T-helper 1 cell treated with Interleukin-12 subunit alpha and Interleukin-12 subunit beta and Interleukin-4 antibody, amounts not matched to agents 30 μg/mL and 1 μg/mL, for 36 hours (primary cell): ENCODE measurements around the gene ICAM1.
A peak's percentile ranks its signal among the peaks of the same experiment; 100 is the strongest.

Experiments
- H3K27ac Mint-ChIP-seq: one replicate; pipeline ENCODE4 v1.8.0; 2021; ENCODE audit warnings: mild to moderate bottlenecking, mixed read lengths
- H3K27me3 Mint-ChIP-seq: one replicate; pipeline ENCODE4 v1.8.0; 2021; ENCODE audit warnings: low read depth, mixed read lengths
- H3K36me3 Mint-ChIP-seq: one replicate; pipeline ENCODE4 v1.8.0; 2021; ENCODE audit warnings: low read depth, mixed read lengths
- H3K4me1 Mint-ChIP-seq: one replicate; pipeline ENCODE4 v1.8.0; 2021; ENCODE audit warnings: low read depth, mixed read lengths
- H3K4me3 Mint-ChIP-seq: one replicate; pipeline ENCODE4 v1.8.0; 2021; ENCODE audit warnings: mild to moderate bottlenecking, moderate library complexity, mixed read lengths
- H3K9me3 Mint-ChIP-seq: one replicate; pipeline ENCODE4 v1.8.0; 2021; ENCODE audit warnings: mixed read lengths

ICAM1 gene

DNA sequence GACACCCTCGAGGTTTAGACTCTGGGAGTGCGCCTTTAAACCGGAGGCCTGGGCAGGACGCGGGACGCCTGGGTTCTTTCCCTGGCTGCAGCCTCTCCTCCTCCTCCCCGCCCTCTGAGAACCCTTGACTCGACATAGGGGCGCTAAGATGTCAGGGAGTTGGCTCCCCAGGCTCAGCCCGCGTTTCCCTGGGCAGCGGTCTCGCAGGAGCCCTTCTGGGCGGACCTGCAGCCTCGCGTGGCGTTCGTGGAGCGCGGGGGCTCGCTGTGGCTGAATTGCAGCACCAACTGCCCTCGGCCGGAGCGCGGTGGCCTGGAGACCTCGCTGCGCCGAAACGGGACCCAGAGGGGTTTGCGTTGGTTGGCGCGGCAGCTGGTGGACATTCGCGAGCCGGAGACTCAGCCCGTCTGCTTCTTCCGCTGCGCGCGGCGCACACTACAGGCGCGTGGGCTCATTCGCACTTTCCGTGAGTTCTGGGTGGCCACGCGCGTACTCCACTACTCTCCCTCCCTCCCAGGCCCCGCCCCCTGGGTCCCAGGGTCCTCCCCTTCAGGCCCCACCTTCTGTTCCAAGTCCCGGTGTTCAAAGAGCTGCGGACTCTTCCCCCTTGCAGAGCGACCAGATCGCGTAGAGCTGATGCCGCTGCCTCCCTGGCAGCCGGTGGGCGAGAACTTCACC lies 20.1 kb downstream of the ICAM1 start:
- peak overlapping the region; percentile 81 for H3K4me3 Mint-ChIP-seq
- H3K27me3 Mint-ChIP-seq = peaks cover 80% of the 10 kb centered on the region
- H3K36me3 Mint-ChIP-seq = peaks cover 6% of the 10 kb centered on the region
- no peaks in the 10 kb centered on the region for H3K9me3 Mint-ChIP-seq
- peaks cover 48% of the 10 kb centered on the region for H3K4me1 Mint-ChIP-seq
- H3K27ac Mint-ChIP-seq = peak overlapping the region; percentile 84

DNA sequence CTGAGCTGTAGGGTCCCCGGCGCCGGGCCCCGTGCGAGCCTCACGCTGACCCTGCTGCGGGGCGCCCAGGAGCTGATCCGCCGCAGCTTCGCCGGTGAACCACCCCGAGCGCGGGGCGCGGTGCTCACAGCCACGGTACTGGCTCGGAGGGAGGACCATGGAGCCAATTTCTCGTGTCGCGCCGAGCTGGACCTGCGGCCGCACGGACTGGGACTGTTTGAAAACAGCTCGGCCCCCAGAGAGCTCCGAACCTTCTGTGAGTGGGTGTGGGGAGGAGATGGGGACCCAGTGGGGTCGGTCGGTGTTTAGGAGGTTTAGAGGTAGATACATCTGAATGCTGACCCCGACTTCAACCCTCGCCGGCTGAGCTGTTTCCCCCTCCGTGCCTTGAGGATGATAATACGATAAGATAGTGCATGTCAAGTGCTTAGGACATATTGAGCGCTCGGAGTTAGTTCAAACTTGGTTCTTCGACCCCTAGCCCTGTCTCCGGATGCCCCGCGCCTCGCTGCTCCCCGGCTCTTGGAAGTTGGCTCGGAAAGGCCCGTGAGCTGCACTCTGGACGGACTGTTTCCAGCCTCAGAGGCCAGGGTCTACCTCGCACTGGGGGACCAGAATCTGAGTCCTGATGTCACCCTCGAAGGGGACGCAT lies 20.8 kb downstream of the ICAM1 start:
- H3K36me3 Mint-ChIP-seq = peaks cover 1% of the 10 kb centered on the region
- H3K4me3 Mint-ChIP-seq = peak overlapping the region; percentile 81
- H3K9me3 Mint-ChIP-seq = no peaks in the 10 kb centered on the region
- peak overlapping the region; percentile 59 for H3K27ac Mint-ChIP-seq
- H3K27me3 Mint-ChIP-seq = peaks cover 82% of the 10 kb centered on the region
- H3K4me1 Mint-ChIP-seq = peaks cover 42% of the 10 kb centered on the region

DNA sequence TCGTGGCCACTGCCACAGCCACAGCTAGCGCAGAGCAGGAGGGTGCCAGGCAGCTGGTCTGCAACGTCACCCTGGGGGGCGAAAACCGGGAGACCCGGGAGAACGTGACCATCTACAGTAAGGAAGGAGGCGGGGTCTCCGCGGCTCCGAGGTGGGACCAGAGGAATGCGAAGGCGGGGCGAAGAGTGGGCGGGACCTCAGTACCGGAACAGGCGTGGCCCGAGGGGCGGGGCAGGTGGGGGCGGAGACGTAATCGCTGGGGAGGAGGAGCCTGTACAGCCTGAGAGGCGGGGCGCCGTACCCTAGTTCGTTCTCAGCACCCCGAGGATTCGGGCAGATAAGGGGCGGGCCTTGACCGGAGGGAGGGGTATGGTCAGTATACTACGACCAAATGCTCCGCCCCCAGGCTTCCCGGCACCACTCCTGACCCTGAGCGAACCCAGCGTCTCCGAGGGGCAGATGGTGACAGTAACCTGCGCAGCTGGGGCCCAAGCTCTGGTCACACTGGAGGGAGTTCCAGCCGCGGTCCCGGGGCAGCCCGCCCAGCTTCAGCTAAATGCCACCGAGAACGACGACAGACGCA lies 21.4 kb downstream of the ICAM1 start:
- Mint-ChIP-seq H3K27ac (peak overlapping the region; percentile 69), H3K4me1 (peaks cover 42% of the 10 kb centered on the region), H3K36me3 (peaks cover 1% of the 10 kb centered on the region), H3K9me3 (no peaks in the 10 kb centered on the region), H3K27me3 (peaks cover 84% of the 10 kb centered on the region), H3K4me3 (peak overlapping the region; percentile 68)

DNA sequence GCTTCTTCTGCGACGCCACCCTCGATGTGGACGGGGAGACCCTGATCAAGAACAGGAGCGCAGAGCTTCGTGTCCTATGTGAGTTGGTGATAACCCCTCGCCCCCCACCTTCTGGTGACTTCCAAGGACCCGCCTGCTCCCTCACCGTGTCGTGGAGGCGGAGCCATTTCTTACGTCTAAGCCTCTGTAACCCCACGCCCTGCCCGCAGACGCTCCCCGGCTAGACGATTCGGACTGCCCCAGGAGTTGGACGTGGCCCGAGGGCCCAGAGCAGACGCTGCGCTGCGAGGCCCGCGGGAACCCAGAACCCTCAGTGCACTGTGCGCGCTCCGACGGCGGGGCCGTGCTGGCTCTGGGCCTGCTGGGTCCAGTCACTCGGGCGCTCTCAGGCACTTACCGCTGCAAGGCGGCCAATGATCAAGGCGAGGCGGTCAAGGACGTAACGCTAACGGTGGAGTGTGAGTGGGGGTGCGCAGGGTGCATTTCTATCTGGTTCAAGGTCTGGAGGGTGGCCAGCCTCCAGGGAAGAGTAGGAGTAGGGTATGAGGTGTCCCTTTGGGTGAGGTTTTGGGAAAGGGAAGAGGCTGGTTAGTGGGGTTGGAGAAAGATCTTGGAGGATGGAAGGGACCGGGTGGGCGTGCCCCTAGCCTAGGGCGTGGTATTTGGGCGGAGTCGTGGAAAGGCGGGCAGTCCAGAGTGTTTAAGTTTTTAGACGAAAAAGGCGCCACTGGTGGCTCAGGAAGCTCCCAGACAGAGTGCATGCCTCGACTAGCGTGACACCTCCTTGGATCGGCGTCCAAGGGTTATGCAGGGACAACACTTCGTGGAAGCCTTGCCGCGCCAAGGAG lies 22.1 kb downstream of the ICAM1 start:
- H3K36me3 Mint-ChIP-seq = peaks cover 1% of the 10 kb centered on the region
- no peaks in the 10 kb centered on the region for H3K9me3 Mint-ChIP-seq
- peak overlapping the region; percentile 69 for H3K27ac Mint-ChIP-seq
- peaks cover 40% of the 10 kb centered on the region for H3K4me1 Mint-ChIP-seq
- H3K4me3 Mint-ChIP-seq = peak overlapping the region; percentile 46
- H3K27me3 Mint-ChIP-seq = peaks cover 77% of the 10 kb centered on the region

DNA sequence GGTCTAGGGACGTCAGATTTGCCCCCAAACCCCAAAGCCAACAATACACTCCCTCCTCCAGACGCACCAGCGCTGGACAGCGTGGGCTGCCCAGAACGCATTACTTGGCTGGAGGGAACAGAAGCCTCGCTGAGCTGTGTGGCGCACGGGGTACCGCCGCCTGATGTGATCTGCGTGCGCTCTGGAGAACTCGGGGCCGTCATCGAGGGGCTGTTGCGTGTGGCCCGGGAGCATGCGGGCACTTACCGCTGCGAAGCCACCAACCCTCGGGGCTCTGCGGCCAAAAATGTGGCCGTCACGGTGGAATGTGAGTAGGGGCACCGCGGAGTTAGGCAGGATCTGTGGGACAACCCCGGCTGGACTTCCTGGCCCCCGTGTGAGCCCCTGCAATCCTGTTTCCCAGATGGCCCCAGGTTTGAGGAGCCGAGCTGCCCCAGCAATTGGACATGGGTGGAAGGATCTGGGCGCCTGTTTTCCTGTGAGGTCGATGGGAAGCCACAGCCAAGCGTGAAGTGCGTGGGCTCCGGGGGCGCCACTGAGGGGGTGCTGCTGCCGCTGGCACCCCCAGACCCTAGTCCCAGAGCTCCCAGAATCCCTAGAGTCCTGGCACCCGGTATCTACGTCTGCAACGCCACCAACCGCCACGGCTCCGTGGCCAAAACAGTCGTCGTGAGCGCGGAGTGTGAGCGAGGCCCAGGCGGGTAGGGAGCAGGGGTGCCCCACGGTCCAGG lies 22.9 kb downstream of the ICAM1 start:
- Mint-ChIP-seq H3K9me3 (no peaks in the 10 kb centered on the region), H3K4me1 (peaks cover 36% of the 10 kb centered on the region), H3K4me3 (peak overlapping the region; percentile 46)

DNA sequence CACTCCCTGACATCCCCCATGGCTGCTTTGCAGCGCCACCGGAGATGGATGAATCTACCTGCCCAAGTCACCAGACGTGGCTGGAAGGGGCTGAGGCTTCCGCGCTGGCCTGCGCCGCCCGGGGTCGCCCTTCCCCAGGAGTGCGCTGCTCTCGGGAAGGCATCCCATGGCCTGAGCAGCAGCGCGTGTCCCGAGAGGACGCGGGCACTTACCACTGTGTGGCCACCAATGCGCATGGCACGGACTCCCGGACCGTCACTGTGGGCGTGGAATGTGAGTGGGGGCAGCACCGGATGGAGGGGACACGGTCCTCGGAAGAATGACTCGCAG lies 23.4 kb downstream of the ICAM1 start:
- Mint-ChIP-seq H3K27me3 (peaks cover 67% of the 10 kb centered on the region), H3K9me3 (no peaks in the 10 kb centered on the region), H3K4me3 (no peak overlapping the region), H3K36me3 (peaks cover 1% of the 10 kb centered on the region), H3K27ac (no peak overlapping the region), H3K4me1 (peaks cover 33% of the 10 kb centered on the region)

More for the DNA sequence above, 22.9 kb downstream of the ICAM1 start:
- Mint-ChIP-seq H3K27me3 (peaks cover 71% of the 10 kb centered on the region), H3K36me3 (peaks cover 1% of the 10 kb centered on the region), H3K27ac (peak overlapping the region; percentile 69)

DNA sequence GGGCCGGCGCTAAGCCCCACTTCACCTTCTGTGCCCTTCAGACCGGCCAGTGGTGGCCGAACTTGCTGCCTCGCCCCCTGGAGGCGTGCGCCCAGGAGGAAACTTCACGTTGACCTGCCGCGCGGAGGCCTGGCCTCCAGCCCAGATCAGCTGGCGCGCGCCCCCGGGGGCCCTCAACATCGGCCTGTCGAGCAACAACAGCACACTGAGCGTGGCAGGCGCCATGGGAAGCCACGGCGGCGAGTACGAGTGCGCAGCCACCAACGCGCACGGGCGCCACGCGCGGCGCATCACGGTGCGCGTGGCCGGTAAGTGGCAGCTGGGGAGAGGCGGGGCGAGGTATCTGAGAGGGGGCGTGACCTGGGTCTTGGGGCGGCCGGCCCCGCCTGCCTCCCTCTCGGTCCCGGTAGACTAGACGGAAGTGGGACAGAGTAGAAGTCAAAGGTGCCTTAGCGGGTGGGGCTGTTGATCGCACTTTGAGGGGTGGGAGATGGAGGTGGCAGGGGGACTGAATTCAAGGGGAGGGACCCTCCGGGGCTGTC lies 24.5 kb downstream of the ICAM1 start:
- H3K4me1 Mint-ChIP-seq = peaks cover 28% of the 10 kb centered on the region
- peaks cover 1% of the 10 kb centered on the region for H3K36me3 Mint-ChIP-seq
- H3K9me3 Mint-ChIP-seq = no peaks in the 10 kb centered on the region
- peak overlapping the region; percentile 75 for H3K27ac Mint-ChIP-seq
- H3K27me3 Mint-ChIP-seq = peaks cover 65% of the 10 kb centered on the region
- H3K4me3 Mint-ChIP-seq = peak overlapping the region; percentile 84

DNA sequence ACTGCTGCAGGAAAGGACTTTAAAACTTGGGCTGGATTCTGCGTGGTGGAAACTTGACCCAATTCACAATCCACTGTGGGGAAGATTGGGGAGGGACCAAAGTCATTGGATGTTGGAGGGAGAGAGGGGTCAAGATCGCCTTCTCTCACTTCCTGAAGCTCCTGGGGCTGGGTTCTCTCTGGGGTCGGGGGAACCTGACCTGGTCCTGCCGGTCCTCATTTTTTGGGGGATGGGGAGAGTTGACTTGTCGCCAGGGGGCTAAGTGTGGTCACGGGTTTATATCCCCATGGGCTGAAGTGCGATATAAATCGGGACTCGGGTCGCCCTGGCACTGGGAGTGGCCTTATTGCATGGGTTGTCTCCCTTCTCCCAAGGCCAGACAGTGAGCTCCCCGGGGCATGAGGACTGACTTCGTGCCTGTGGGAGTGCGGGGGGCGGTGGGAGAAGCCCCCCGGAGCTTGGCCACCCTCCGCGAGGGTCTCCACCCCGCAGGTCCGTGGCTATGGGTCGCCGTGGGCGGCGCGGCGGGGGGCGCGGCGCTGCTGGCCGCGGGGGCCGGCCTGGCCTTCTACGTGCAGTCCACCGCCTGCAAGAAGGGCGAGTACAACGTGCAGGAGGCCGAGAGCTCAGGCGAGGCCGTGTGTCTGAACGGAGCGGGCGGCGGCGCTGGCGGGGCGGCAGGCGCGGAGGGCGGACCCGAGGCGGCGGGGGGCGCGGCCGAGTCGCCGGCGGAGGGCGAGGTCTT lies 25.1 kb downstream of the ICAM1 start:
- peaks cover 23% of the 10 kb centered on the region for H3K4me1 Mint-ChIP-seq

DNA sequence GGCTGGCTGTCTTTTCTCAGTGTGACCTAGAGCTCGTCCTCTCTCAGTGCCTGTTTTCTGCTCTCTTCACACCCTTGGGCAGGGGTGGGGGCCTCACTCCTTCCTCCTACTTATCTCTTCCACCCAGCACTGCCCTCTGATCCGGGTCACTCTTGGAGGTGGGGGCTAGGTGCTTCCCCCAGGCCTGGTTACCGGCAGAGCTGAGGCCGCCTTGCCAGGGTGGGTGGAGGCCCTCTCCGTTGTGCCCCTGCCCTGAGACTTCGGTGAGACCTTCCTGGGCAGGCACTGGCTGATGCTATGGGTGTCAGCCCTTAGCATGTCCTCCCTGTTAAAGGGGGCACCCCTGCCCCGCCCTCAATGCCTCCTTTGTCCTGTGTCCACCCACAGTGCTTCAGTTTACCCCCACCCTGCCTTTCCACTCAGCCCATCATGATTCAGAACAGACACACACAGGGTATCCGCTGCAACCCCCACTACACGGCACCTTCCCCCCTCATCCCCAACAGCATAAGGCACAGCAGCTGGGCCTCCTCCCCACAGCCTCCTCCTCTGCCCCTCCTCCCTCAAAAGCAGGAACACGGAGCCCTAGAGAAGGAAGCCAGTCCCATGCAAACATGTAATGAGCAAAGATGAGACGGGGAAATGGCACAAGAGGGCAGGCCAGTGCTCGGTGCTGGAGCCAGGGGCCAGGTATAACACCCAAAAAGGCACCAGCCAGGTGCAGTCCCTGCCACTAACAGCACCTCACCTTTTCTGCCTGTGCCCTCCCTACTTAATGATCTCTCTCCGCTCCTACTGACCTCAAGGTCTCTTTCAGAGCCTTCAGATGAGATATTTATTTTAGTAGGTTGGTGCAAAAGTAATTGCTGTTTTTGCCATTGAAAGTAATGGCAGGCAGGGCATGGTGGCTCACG lies 28.9 kb downstream of the ICAM1 start:
- no peak overlapping the region for H3K27ac Mint-ChIP-seq
- no peak overlapping the region for H3K4me3 Mint-ChIP-seq
- H3K36me3 Mint-ChIP-seq = peaks cover 1% of the 10 kb centered on the region
- peaks cover 7% of the 10 kb centered on the region for H3K4me1 Mint-ChIP-seq
- peaks cover 25% of the 10 kb centered on the region for H3K27me3 Mint-ChIP-seq
- H3K9me3 Mint-ChIP-seq = no peaks in the 10 kb centered on the region

More for the DNA sequence above, 25.1 kb downstream of the ICAM1 start:
- H3K27ac Mint-ChIP-seq = peak overlapping the region; percentile 75
- H3K4me3 Mint-ChIP-seq = peak overlapping the region; percentile 84
- peaks cover 1% of the 10 kb centered on the region for H3K36me3 Mint-ChIP-seq
- H3K27me3 Mint-ChIP-seq = peaks cover 59% of the 10 kb centered on the region
- H3K9me3 Mint-ChIP-seq = no peaks in the 10 kb centered on the region

DNA sequence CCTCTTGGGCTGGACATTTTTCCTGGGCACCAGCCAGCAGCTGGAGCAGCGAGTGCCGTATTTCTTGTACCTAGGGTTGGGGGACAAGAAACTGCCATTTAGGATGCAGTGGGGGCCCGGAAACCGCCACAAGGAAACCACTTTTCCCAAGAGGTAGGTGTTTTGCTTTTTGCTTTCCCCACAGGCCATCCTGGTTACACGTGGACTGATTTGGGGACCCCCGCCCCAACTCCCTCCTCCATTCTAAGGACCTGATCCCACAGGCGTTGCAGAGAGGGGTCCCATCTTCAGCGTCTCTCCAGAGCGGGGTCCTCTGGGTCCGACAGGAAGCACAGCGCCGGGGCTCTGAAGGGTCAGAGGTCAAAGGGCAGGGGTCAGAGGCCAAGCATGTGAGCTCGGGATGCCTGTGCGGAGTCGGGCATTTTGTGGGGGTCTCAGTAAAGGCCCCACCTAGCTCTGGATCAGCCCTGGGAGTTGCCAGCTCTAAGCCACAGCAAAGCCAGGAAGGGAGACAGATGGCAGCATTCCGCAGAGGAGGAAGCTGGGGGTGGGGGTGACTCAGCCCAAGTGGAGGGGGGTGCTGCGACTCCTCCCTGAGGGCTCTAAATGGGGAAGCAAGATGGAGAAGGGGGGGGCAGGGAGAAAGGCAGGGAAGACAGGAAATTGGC lies 34.4 kb downstream of the ICAM1 start:
- Mint-ChIP-seq H3K27ac (no peak overlapping the region), H3K36me3 (no peaks in the 10 kb centered on the region), H3K27me3 (peaks cover 4% of the 10 kb centered on the region), H3K9me3 (no peaks in the 10 kb centered on the region), H3K4me3 (no peak overlapping the region), H3K4me1 (no peaks in the 10 kb centered on the region)

DNA sequence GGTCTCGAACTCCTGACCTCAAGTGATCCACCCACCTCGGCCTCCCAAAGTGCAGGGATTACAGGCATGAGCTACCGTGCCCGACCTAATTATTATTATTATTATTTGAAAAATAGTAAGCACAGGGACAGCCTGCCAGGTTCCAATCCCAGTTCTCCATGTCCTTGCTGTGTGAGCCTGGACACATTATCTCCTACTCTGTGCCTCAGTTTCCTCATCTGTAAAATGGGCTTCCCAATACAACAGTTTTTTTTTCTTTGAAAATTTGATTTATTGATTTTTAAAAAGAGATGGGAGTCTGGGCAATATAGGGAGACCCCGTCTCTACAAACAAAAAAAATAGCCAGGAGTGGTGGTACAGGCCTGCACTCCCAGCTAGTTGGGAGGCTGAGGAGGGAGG lies 35.4 kb downstream of the ICAM1 start:
- Mint-ChIP-seq H3K4me3 (no peak overlapping the region), H3K9me3 (no peaks in the 10 kb centered on the region), H3K4me1 (no peaks in the 10 kb centered on the region), H3K27me3 (peaks cover 4% of the 10 kb centered on the region), H3K27ac (no peak overlapping the region), H3K36me3 (no peaks in the 10 kb centered on the region)

DNA sequence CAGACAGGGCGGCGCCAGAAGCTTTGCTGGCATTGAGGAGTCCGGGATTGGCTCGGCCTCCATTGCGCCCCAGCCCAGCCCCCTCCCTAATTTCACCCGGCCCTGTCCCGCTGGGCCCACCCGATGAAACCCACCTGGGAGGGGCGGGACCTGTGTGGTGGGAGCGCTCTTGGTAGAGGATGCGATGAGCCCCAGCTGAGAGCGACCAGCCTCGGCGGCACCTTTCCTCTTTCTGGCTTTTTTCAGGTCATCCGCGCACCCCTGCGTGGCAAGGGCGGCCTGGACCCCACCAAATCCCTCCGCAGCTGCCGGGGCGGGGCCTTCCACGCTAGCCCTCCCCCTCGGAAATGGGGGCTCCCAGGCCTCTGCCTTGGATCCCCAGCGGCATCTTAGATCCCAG lies 38.5 kb downstream of the ICAM1 start, which contains the start of gene ZGLP1:
Gene ZGLP1 (minus strand): TSS at position 393 of the 400 bp plus-strand sequence.
- Mint-ChIP-seq H3K27ac (no peak within 1 kb of the TSS), H3K27me3 (no peaks in the 10 kb centered on the region), H3K4me1 (peaks cover 1% of the 10 kb centered on the region), H3K36me3 (no peaks in the 10 kb centered on the region), H3K9me3 (no peaks in the 10 kb centered on the region), H3K4me3 (no peak within 1 kb of the TSS)
